Ovary (tissue), 9 donors: ENCODE results near the gene SPATC1L. TPM values are rescaled to one million over a fixed set of nuclear protein-coding genes. Genes with fewer than 3 reads are reported as not detected.
"Not testable (repeated sequence)": the region's sequence is repeated elsewhere in the genome, so short reads cannot be mapped to it uniquely, and the experiment has no call there.

Experiments used
- DNase-seq, 5 donors: peaks; one replicate each; pipeline ENCODE4 v3.0.0-alpha.2; 2019 to 2020
- H3K27ac ChIP-seq, 2 donors: fragments of 200-600 bp; one replicate each; pipeline versions ENCODE4 v1.5.1 to v1.8.0; 2019 to 2022
- H3K27me3 ChIP-seq: fragments of 200-600 bp; one replicate; pipeline ENCODE4 v1.8.0; 2022
- H3K36me3 ChIP-seq: fragments of 200-600 bp; sonication (generic); one replicate; pipeline ENCODE4 v1.5.1; 2019
- H3K4me1 ChIP-seq: one replicate; pipeline ENCODE4 v1.8.1; 2013; ENCODE audit warnings: mild to moderate bottlenecking, moderate library complexity; ENCODE audit not compliant: insufficient read depth
- H3K4me3 ChIP-seq: fragments of 200-600 bp; sonication (generic); one replicate; pipeline ENCODE4 v1.5.1; 2017
- H3K9me3 ChIP-seq, 2 donors: fragments of 200-600 bp in 1 of 2; sonication (generic) in 1 of 2; one replicate each; pipeline versions ENCODE4 v1.5.1 to v1.8.1; 2013 to 2019; ENCODE audit warnings: mild to moderate bottlenecking in 1 of 2, moderate library complexity in 1 of 2
- CTCF ChIP-seq, 3 donors: fragments of 450-650 bp in 2 of 3; fragments of 200-600 bp in 1 of 3; IDR thresholded peaks; one replicate each; pipeline versions ENCODE4 v1.5.1 to v1.8.0; 2016 to 2022; ENCODE audit warnings: antibody characterized with exemption in 3 of 3, mild to moderate bottlenecking in 1 of 3
- EP300 ChIP-seq: sonication (generic); formaldehyde crosslinking; IDR thresholded peaks from one replicate; pipeline ENCODE4 v1.6.1; 2017; ENCODE audit warnings: antibody characterized with exemption
- POLR2A ChIP-seq: fragments of 450-650 bp; IDR thresholded peaks from one replicate; pipeline ENCODE4 v1.6.1; 2017; ENCODE audit warnings: antibody characterized with exemption, mild to moderate bottlenecking, moderate library complexity
- WGBS, 3 donors: extraction: QIAGEN DNeasy Blood & Tissue Kit in 1 of 3; methylation state at CpG; one replicate each; pipeline versions ENCODE4 v1.1.5 to v1.1.7; 2013 to 2017; 5-methylcytosine and 5-hydroxymethylcytosine counted together
- intact Hi-C, 4 donors: fragments of 100-400 bp; cut with DNase I; formaldehyde crosslinking; loops; one replicate each; pipeline versions ENCODE4 v1.11.0 to v1.15.1; 2022 to 2023
- polyA plus RNA-seq, 2 donors: library from polyadenylated mRNA; stranded (reverse); fragments of 200-250 nt in 1 of 2; fragments of 350-450 nt in 1 of 2; fragmentation: Illumina TruSeq in 1 of 2; extraction: RNeasy Lipid Tissue Mini Kit (QIAGEN cat#74804) in 1 of 2; gene quantifications; one replicate each; pipeline ENCODE4 v1.2.3, GENCODE V29; 2013 to 2014
- total RNA-seq, 7 donors: library from RNA; depleted of rRNA in 2 of 7; stranded (reverse); fragments of >200 nt in 2 of 7; fragmentation: NEBNext Ultra II Directional in 3 of 7; extraction: Animal tissue kit (Norgen Biotek cat#: 25700) in 3 of 7; gene quantifications; one replicate each; pipeline versions ENCODE4 v1.1.0 to v1.2.4, GENCODE V29; 2016 to 2023
- donor health status: DM: no; HTN: no; CAD: no; lungs with moderate emphysema.
- donor health status: DM: no; HTN: no; CAD: no.
- donor health status: Bipolar disorder and iron deficiency.
- donor health status: DM: yes; HTN: yes; CAD: no.
- donor health status: DM: no; HTN: no; CAD: no.
- donor health status: DM: yes; HTN: yes; CAD: no.

SPATC1L gene
- total and polyA plus RNA-seq, 9 donors = 2.8 to 21.3 (median 14.9) TPM

- Histone ChIP-seq H3K36me3 (no peaks in the 10 kb centered on the region), H3K4me3 (no peak overlapping the region), H3K4me1 (peaks cover 3% of the 10 kb centered on the region), H3K9me3 (no peaks in the 10 kb centered on the region), H3K27me3 (no peaks in the 10 kb centered on the region), H3K27ac (no peak overlapping the region)
- intact Hi-C loops = no loop called here
- no peak for TF ChIP-seq POLR2A
- no peak for TF ChIP-seq EP300
- TF ChIP-seq CTCF (IDR thresholded peaks at IDR 0.05) = no peak
- 88 to 94% (median 88%) methylated on average over 17 of the region's 17 CpGs for WGBS, 3 donors
- no peak for DNase-seq
Observed at GRCh38 chr21:46179708-46180078, 4.6 kb downstream of the SPATC1L start.

- no peaks in the 10 kb centered on the region for H3K9me3 ChIP-seq
- H3K4me1 ChIP-seq = peaks cover 3% of the 10 kb centered on the region
- no peak overlapping the region for H3K27ac ChIP-seq
- WGBS, 3 donors = 86 to 93% (median 91%) methylated on average over 4 of the region's 4 CpGs
- no peaks in the 10 kb centered on the region for H3K27me3 ChIP-seq
- TF ChIP-seq CTCF (IDR thresholded peaks at IDR 0.05) (no peak), EP300 (no peak), POLR2A (no peak)
- no peak overlapping the region for H3K4me3 ChIP-seq
- intact Hi-C loops = no loop called here
- no peaks in the 10 kb centered on the region for H3K36me3 ChIP-seq
- DNase-seq = peak in 1 of 5 donors; percentile 8
Observed at GRCh38 chr21:46178961-46179360, 5.3 kb downstream of the SPATC1L start.

- DNase-seq, H3K36me3 ChIP-seq, H3K27ac ChIP-seq, H3K4me3 ChIP-seq, H3K4me1 ChIP-seq, intact Hi-C loops, H3K27me3 ChIP-seq, H3K9me3 ChIP-seq: not testable (repeated sequence)
- 94 to 96% (median 96%) methylated on average over 3 of the region's 3 CpGs for WGBS, 3 donors
Observed at GRCh38 chr21:46176443-46177129, 7.7 kb downstream of the SPATC1L start.

GRCh38 chr21:46173573-46173972 is 10.7 kb downstream of the SPATC1L start:
- 88 to 100% (median 96%) methylated on average over 1 of the region's 1 CpG for WGBS, 3 donors
- intact Hi-C loops = no loop called here
- peak in 1 of 5 donors; percentile 8 for DNase-seq
- H3K36me3 ChIP-seq = no peaks in the 10 kb centered on the region
- no peak overlapping the region for H3K27ac ChIP-seq
- no peaks in the 10 kb centered on the region for H3K27me3 ChIP-seq
- TF ChIP-seq CTCF (IDR thresholded peaks at IDR 0.05) = no peak
- no peak for TF ChIP-seq POLR2A
- no peak for TF ChIP-seq EP300
- no peaks in the 10 kb centered on the region for H3K4me1 ChIP-seq
- no peaks in the 10 kb centered on the region for H3K9me3 ChIP-seq
- H3K4me3 ChIP-seq = no peak overlapping the region

- no peaks in the 10 kb centered on the region for H3K27me3 ChIP-seq
- H3K4me3 ChIP-seq = no peak overlapping the region
- no peak overlapping the region for H3K27ac ChIP-seq
- no peaks in the 10 kb centered on the region for H3K9me3 ChIP-seq
- no peaks in the 10 kb centered on the region for H3K4me1 ChIP-seq
- H3K36me3 ChIP-seq = no peaks in the 10 kb centered on the region
- peak in 1 of 5 donors; percentile 15 for DNase-seq
- no peak for TF ChIP-seq POLR2A
- TF ChIP-seq EP300 = no peak
- no peak for TF ChIP-seq CTCF (IDR thresholded peaks at IDR 0.05)
- 85 to 93% (median 91%) methylated on average over 6 of the region's 6 CpGs for WGBS, 3 donors
- intact Hi-C loops = no loop called here
Observed at GRCh38 chr21:46172863-46173528, 11.3 kb downstream of the SPATC1L start.
